ENCODE measurements around the gene ARHGEF10L. TPM values are rescaled to one million over a fixed set of nuclear protein-coding genes. Genes with fewer than 3 reads are reported as not detected.
A peak's percentile ranks its signal among the peaks of the same experiment; 100 is the strongest.

ARHGEF10L gene
- total RNA-seq, 1 donor from 2014 or later: 20.3 TPM

- Histone ChIP-seq H3K9ac (no peak overlapping the region), H3K9me3 (ENCODE audit: low read depth) (no peaks in the 10 kb centered on the region), H3K27me3 (no peaks in the 10 kb centered on the region), H3K36me3 (no peaks in the 10 kb centered on the region), H3K79me2 (ENCODE audit: low read depth) (peaks cover 89% of the 10 kb centered on the region), H3K4me1 (peaks cover 48% of the 10 kb centered on the region), H3F3A (ENCODE audit: low read depth) (peaks cover 15% of the 10 kb centered on the region), H2AFZ (replicated peaks) (no peak overlapping the region), H4K20me1 (ENCODE audit: low read depth) (peaks cover 94% of the 10 kb centered on the region), H3K4me3 (no peak overlapping the region), H3K4me2 (no peak overlapping the region), H3K27ac (no peak overlapping the region)
- Mint-ChIP-seq H3K36me3 (no peaks in the 10 kb centered on the region), H3K4me1 (peaks cover 79% of the 10 kb centered on the region), H3K9me3 (no peaks in the 10 kb centered on the region), H3K4me3 (no peak overlapping the region), H3K27me3 (ENCODE audit: insufficient read depth, low read depth) (peaks cover 16% of the 10 kb centered on the region), H3K27ac (no peak overlapping the region)
- DNase-seq (ENCODE audit: low spot score): no peak
- TF ChIP-seq CTCF (IDR thresholded peaks at IDR 0.05) (no peak), EZH2 (IDR thresholded peaks at IDR 0.05) (no peak), EZH2phosphoT487 (IDR thresholded peaks at IDR 0.05) (no peak)
These were observed 28.1 kb downstream of the ARHGEF10L start for GRCh38 chr1:17567582-17567981.

DNA sequence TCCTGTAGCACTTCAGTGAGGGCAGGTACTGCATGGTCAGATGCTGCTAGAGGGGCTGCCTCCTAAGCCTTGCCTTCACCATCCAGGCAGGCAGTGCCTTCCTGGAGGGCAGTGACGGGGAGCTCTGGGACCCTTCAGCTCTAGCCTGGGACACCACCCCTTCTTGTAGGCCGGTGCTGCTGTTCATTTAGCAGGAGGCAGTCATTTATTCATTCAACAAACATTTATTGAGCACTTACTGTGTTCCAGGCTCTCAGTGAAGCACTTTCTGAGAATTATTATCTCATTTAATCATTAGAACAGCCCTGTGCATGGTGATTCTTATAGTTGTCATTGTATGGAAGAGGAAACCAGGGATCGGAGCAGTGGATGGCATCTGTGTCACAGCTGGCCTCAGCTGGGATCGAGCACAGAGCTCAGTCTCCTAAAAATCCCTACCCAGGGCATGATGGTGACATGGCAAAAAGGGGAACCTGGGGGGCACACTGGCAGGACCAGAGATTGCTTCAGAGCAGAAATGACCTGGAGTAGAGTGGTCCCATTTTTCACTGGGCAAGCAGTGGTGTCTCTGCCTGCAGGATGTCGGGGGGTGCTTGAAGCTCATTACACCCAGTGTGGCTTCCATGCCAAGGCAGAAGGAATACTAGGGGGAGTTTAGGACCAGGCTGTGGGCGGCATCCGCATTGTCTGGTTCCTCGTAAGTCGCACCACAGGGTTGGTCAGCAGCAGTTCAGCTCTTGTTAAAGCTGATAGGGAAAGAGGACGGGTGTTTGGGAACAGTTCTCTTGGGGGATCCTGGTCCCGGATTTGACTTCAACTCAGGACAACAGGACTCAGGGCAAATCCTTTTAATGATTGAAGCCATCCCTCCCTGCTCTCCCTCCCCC is 28.8 kb downstream of the ARHGEF10L start:
- Mint-ChIP-seq H3K4me3 (no peak overlapping the region), H3K27ac (peak overlapping the region; percentile 83), H3K4me1 (peaks cover 82% of the 10 kb centered on the region), H3K36me3 (no peaks in the 10 kb centered on the region), H3K9me3 (no peaks in the 10 kb centered on the region), H3K27me3 (ENCODE audit: insufficient read depth, low read depth) (peaks cover 13% of the 10 kb centered on the region)
- H3K4me2 ChIP-seq: peak overlapping the region; percentile 36
- DNase-seq (ENCODE audit: low spot score): no peak
- no peak overlapping the region for H3K9ac ChIP-seq
- H3F3A ChIP-seq (ENCODE audit: low read depth): peaks cover 21% of the 10 kb centered on the region
- peaks cover 54% of the 10 kb centered on the region for H3K4me1 ChIP-seq
- no peaks in the 10 kb centered on the region for H3K27me3 ChIP-seq
- no peaks in the 10 kb centered on the region for H3K36me3 ChIP-seq
- H3K79me2 ChIP-seq (ENCODE audit: low read depth): peaks cover 90% of the 10 kb centered on the region
- no peak for TF ChIP-seq EZH2phosphoT487 (IDR thresholded peaks at IDR 0.05)
- no peak for TF ChIP-seq EZH2 (IDR thresholded peaks at IDR 0.05)
- no peak for TF ChIP-seq CTCF (IDR thresholded peaks at IDR 0.05)
- H4K20me1 ChIP-seq (ENCODE audit: low read depth): peaks cover 95% of the 10 kb centered on the region
- H2AFZ ChIP-seq (replicated peaks): no peak overlapping the region
- H3K27ac ChIP-seq: no peak overlapping the region
- H3K4me3 ChIP-seq: no peak overlapping the region
- no peaks in the 10 kb centered on the region for H3K9me3 ChIP-seq (ENCODE audit: low read depth)

DNA sequence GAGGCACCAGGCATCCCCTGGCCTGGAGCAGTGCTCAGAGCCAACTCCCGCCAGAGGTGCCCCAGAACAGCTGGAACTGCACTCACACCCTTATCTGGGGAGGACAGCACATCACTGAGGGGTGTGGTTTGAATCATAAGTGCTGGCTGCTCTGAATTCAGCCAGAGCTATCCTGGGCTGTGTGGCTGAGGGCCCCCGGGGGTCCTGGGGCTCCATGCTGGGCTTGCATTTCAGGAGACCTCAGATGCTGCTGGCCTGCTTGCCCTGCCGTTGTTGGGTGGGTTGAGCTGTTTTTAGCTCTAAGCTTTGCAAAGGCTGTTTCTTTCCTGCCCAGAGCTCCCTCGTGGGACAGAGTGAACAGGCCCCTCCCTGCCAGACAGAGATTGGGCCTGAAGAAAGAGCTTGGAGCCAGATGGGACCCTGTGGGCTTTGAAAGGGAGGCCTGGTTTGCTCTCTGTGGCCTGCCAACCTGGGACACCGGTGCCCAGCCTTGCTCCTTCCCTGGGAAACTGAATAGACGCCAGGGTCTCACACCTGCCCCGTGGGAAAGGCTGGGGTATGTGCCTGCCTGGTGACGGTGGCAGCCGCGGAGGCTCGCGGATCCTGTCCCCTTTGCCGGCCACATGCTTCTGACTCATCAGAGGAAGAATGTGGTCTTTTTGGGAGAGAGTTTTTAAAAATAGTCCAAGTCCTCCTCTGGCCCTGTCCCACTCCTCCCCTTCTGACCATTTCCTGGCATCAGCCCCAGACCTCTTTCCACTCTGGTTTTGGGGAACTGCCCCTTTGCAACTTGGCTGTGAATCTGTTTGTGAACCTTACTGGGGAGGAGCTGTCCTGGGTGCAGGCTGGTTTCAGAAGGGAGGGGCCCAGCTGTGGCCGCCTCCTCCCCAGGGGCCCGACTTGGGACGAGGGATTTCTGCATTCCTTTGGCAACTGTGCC is 30.0 kb downstream of the ARHGEF10L start:
- peak overlapping the region; percentile 83 for H3K27ac Mint-ChIP-seq
- no peaks in the 10 kb centered on the region for H3K9me3 Mint-ChIP-seq
- no peak for DNase-seq (ENCODE audit: low spot score)
- Histone ChIP-seq H4K20me1 (ENCODE audit: low read depth) (peaks cover 95% of the 10 kb centered on the region), H3K27ac (no peak overlapping the region), H3K9ac (no peak overlapping the region), H3K27me3 (no peaks in the 10 kb centered on the region), H3K36me3 (no peaks in the 10 kb centered on the region), H3K79me2 (ENCODE audit: low read depth) (peaks cover 85% of the 10 kb centered on the region), H3K4me3 (no peak overlapping the region), H3K4me1 (peaks cover 63% of the 10 kb centered on the region), H3F3A (ENCODE audit: low read depth) (peaks cover 30% of the 10 kb centered on the region), H3K9me3 (ENCODE audit: low read depth) (no peaks in the 10 kb centered on the region), H3K4me2 (peak overlapping the region; percentile 36), H2AFZ (replicated peaks) (no peak overlapping the region)
- peaks cover 12% of the 10 kb centered on the region for H3K27me3 Mint-ChIP-seq (ENCODE audit: insufficient read depth, low read depth)
- H3K36me3 Mint-ChIP-seq: no peaks in the 10 kb centered on the region
- peak overlapping the region; percentile 35 for H3K4me3 Mint-ChIP-seq
- TF ChIP-seq EZH2 (IDR thresholded peaks at IDR 0.05) (no peak), EZH2phosphoT487 (IDR thresholded peaks at IDR 0.05) (no peak), CTCF (IDR thresholded peaks at IDR 0.05) (no peak)
- peaks cover 84% of the 10 kb centered on the region for H3K4me1 Mint-ChIP-seq

Measured in neural progenitor cell (in vitro differentiated cells).